CD14-positive monocyte (primary cell): ENCODE measurements around the gene F13B. TPM values are rescaled to one million over a fixed set of nuclear protein-coding genes. Genes with fewer than 3 reads are reported as not detected.

ENCODE experiments used
- DNase-seq, 3 donors: peaks; one replicate each; pipeline ENCODE4 v3.0.0-alpha.2; 2011 to 2022
- H2AFZ ChIP-seq: 2 replicates; pipeline ENCODE4 v1.6.0; 2012; ENCODE audit warnings: mild to moderate bottlenecking, low read depth, low read length, inconsistent platforms; ENCODE audit not compliant: insufficient read depth, poor library complexity, severe bottlenecking
- H3K27ac ChIP-seq, 2 donors: 1 replicate in 1 of 2; 2 replicates in 1 of 2; pipeline ENCODE4 v1.5.1; 2012 to 2013; ENCODE audit warnings: low read length in 2 of 2, control low read depth in 1 of 2, inconsistent platforms in 1 of 2, low read depth in 1 of 2, mild to moderate bottlenecking in 1 of 2
- H3K27me3 ChIP-seq, 2 donors: one replicate each; pipeline versions ENCODE4 v1.6.0 to v1.6.1; 2011 to 2013; ENCODE audit warnings: low read length in 2 of 2; ENCODE audit not compliant: control insufficient read depth in 2 of 2, insufficient read depth in 2 of 2
- H3K36me3 ChIP-seq, 2 donors: replicated peaks in 1 of 2; 1 replicate in 1 of 2; 2 replicates in 1 of 2; pipeline versions ENCODE4 v1.5.1 to v1.6.1; 2012 to 2013; ENCODE audit warnings: low read length in 2 of 2, control low read depth in 1 of 2, inconsistent platforms in 1 of 2, mild to moderate bottlenecking in 1 of 2; ENCODE audit not compliant: insufficient read depth in 2 of 2, control insufficient read depth in 1 of 2
- H3K4me1 ChIP-seq, 2 donors: 1 replicate in 1 of 2; 2 replicates in 1 of 2; pipeline versions ENCODE4 v1.5.1 to v1.6.1; 2012 to 2013; ENCODE audit warnings: low read length in 2 of 2, control low read depth in 1 of 2, inconsistent platforms in 1 of 2, mild to moderate bottlenecking in 1 of 2, moderate library complexity in 1 of 2; ENCODE audit not compliant: insufficient read depth in 2 of 2, control insufficient read depth in 1 of 2
- H3K4me2 ChIP-seq: replicated peaks from 2 replicates; pipeline ENCODE3; 2012; ENCODE audit warnings: low read length, moderate library complexity, mild to moderate bottlenecking; ENCODE audit not compliant: poor library complexity, severe bottlenecking; ENCODE audit errors: extremely low read depth
- H3K4me3 ChIP-seq, 3 experiments: fragments of 200-600 bp in 1 of 3; sonication (generic) in 1 of 3; replicated peaks in 1 of 3; 1 replicate in 2 of 3; 2 replicates in 1 of 3; pipeline ENCODE4 v1.5.1; 2011 to 2013; ENCODE audit warnings: low read length in 3 of 3, mild to moderate bottlenecking in 3 of 3, control low read depth in 2 of 3, low read depth in 2 of 3, inconsistent platforms in 1 of 3, moderate library complexity in 1 of 3
- H3K79me2 ChIP-seq: 2 replicates; pipeline ENCODE4 v1.6.0; 2012; ENCODE audit warnings: mild to moderate bottlenecking, control low read depth, inconsistent platforms, low read length, moderate library complexity; ENCODE audit not compliant: insufficient read depth
- H3K9ac ChIP-seq: 2 replicates; pipeline ENCODE4 v1.6.0; 2017; ENCODE audit warnings: low read length, mild to moderate bottlenecking; ENCODE audit not compliant: insufficient read depth, poor library complexity, severe bottlenecking
- H3K9me3 ChIP-seq, 2 donors: replicated peaks in 1 of 2; 1 replicate in 1 of 2; 2 replicates in 1 of 2; pipeline versions ENCODE4 v1.5.1 to v1.6.1; 2012 to 2013; ENCODE audit warnings: low read length in 2 of 2, control low read depth in 1 of 2; ENCODE audit not compliant: control insufficient read depth in 1 of 2, insufficient read depth in 1 of 2
- H4K20me1 ChIP-seq: 2 replicates; pipeline ENCODE4 v1.6.0; 2012; ENCODE audit warnings: mild to moderate bottlenecking, low read length, control low read depth, moderate library complexity; ENCODE audit not compliant: insufficient read depth
- H3K27ac Mint-ChIP-seq, 7 donors: one replicate each; pipeline ENCODE4 v1.8.0; 2020; ENCODE audit warnings: mild to moderate bottlenecking in 7 of 7, mixed read lengths in 7 of 7, moderate library complexity in 6 of 7, inconsistent platforms in 2 of 7
- H3K27me3 Mint-ChIP-seq, 3 donors: one replicate each; pipeline ENCODE4 v1.8.0; 2021 to 2022; ENCODE audit warnings: low read depth in 3 of 3, mild to moderate bottlenecking in 3 of 3, mixed read lengths in 3 of 3, moderate library complexity in 3 of 3, inconsistent platforms in 1 of 3
- H3K36me3 Mint-ChIP-seq, 2 donors: one replicate each; pipeline ENCODE4 v1.8.0; 2020; ENCODE audit warnings: mixed read lengths in 2 of 2, inconsistent platforms in 1 of 2, mild to moderate bottlenecking in 1 of 2
- H3K4me1 Mint-ChIP-seq: one replicate; pipeline ENCODE4 v1.8.0; 2020; ENCODE audit warnings: mild to moderate bottlenecking, mixed read lengths
- H3K4me3 Mint-ChIP-seq, 2 donors: one replicate each; pipeline ENCODE4 v1.8.0; 2020; ENCODE audit warnings: mild to moderate bottlenecking in 2 of 2, mixed read lengths in 2 of 2, moderate library complexity in 1 of 2
- H3K9me3 Mint-ChIP-seq, 7 donors: one replicate each; pipeline ENCODE4 v1.8.0; 2020 to 2022; ENCODE audit warnings: mixed read lengths in 7 of 7, mild to moderate bottlenecking in 6 of 7, moderate library complexity in 6 of 7, inconsistent platforms in 2 of 7
- CTCF ChIP-seq: fragments of 200-600 bp; IDR thresholded peaks from one replicate; pipeline ENCODE4 v1.8.0; 2022; ENCODE audit warnings: antibody characterized with exemption, mild to moderate bottlenecking
- WGBS: methylation state at CpG from one replicate; pipeline ENCODE4 v1.1.5; 2013; ENCODE audit warnings: missing lambda C conversion rate; ENCODE audit not compliant: insufficient coverage; 5-methylcytosine and 5-hydroxymethylcytosine counted together
- intact Hi-C, 2 donors: fragments of 100-400 bp; cut with micrococcal nuclease; formaldehyde crosslinking; loops; one replicate each; pipeline versions ENCODE4 v1.15.0 to v1.15.1; 2023
- polyA plus RNA-seq, 3 donors: library from polyadenylated mRNA; depleted of rRNA in 1 of 3; unstranded in 2 of 3; stranded (reverse) in 1 of 3; fragments of 300-500 nt in 2 of 3; fragments of >200 nt in 1 of 3; fragmentation: Illumina TruSeq in 2 of 3; gene quantifications; 1 replicate in 2 of 3; 2 replicates in 1 of 3; pipeline ENCODE4 v1.2.3, GENCODE V29; 2012 to 2021

The F13B gene
- polyA plus RNA-seq, 3 donors, result not detected

DNA sequence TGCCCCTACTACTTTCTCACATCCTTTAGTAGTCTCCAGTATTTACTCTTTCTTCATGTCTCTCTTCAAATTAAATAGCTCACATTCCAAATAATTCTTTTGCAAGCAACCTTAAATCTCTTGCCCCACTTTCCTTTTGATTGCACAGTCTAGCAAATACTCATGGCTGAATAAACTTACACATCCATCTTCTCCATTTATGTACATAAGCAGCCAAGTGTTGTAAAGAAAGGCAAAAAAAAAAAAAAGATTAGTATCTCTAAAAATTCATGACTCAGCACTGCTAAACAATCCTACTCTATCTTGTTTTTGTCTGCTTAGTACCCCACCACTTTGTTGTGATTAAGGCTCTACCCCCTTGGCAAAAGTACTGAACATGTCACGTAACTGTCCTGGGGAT, 42.6 kb downstream of the F13B start:
- Histone ChIP-seq H3K4me2 (no peak overlapping the region), H3K27me3 (no peaks in the 10 kb centered on the region), H3K9ac (no peak overlapping the region), H3K36me3 (no peaks in the 10 kb centered on the region), H3K4me3 (no peak overlapping the region), H3K9me3 (no peaks in the 10 kb centered on the region), H3K4me1 (no peaks in the 10 kb centered on the region), H3K79me2 (no peaks in the 10 kb centered on the region), H3K27ac (no peak overlapping the region), H2AFZ (no peak overlapping the region), H4K20me1 (no peaks in the 10 kb centered on the region)
- no peaks in the 10 kb centered on the region for H3K4me1 Mint-ChIP-seq
- H3K27me3 Mint-ChIP-seq, result no peaks in the 10 kb centered on the region
- intact Hi-C loops, result no loop called here
- no peak for TF ChIP-seq CTCF
- H3K9me3 Mint-ChIP-seq, result peaks cover 0 to 9% (median 2%) of the 10 kb centered on the region in 7 donors
- H3K27ac Mint-ChIP-seq, result no peak overlapping the region
- H3K36me3 Mint-ChIP-seq, result no peaks in the 10 kb centered on the region
- H3K4me3 Mint-ChIP-seq, result no peak overlapping the region
- WGBS, result no CpG with 5 or more reads among the region's 1 CpG
- no peak for DNase-seq

- no peak overlapping the region for H3K27ac ChIP-seq
- intact Hi-C loops, result no loop called here
- no peak overlapping the region for H2AFZ ChIP-seq
- H3K79me2 ChIP-seq, result no peaks in the 10 kb centered on the region
- Mint-ChIP-seq H3K27me3 (no peaks in the 10 kb centered on the region), H3K4me3 (no peak overlapping the region), H3K27ac (no peak overlapping the region), H3K9me3 (peaks cover 0 to 11% (median 2%) of the 10 kb centered on the region in 7 donors), H3K4me1 (no peaks in the 10 kb centered on the region), H3K36me3 (no peaks in the 10 kb centered on the region)
- WGBS, result no CpG with 5 or more reads among the region's 4 CpGs
- no peaks in the 10 kb centered on the region for H3K36me3 ChIP-seq
- no peaks in the 10 kb centered on the region for H3K27me3 ChIP-seq
- H3K4me3 ChIP-seq, result no peak overlapping the region
- TF ChIP-seq CTCF, result no peak
- no peak overlapping the region for H3K4me2 ChIP-seq
- no peak overlapping the region for H3K9ac ChIP-seq
- H4K20me1 ChIP-seq, result no peaks in the 10 kb centered on the region
- H3K4me1 ChIP-seq, result no peaks in the 10 kb centered on the region
- H3K9me3 ChIP-seq, result no peaks in the 10 kb centered on the region
- no peak for DNase-seq
Observed at GRCh38 chr1:197021716-197022115, 45.3 kb downstream of the F13B start.
